SU-DHL-6 (cell line): Measurements from ENCODE around the gene CD8B.

ENCODE experiments used
- H2AFZ ChIP-seq: fragments of 200-600 bp; sonication (generic); 2 replicates; pipeline ENCODE4 v1.6.1; 2014; ENCODE audit warnings: low read depth, mild to moderate bottlenecking, moderate library complexity, mixed read lengths, antibody characterized with exemption, low read length; ENCODE audit not compliant: severe bottlenecking
- H3F3A ChIP-seq: fragments of 200-600 bp; shearing (Covaris generic); 2 replicates; pipeline ENCODE4 v1.6.0; 2016; ENCODE audit warnings: antibody characterized with exemption, mild to moderate bottlenecking; ENCODE audit not compliant: insufficient read depth
- H3K27ac ChIP-seq: fragments of 200-600 bp; sonication (generic); 2 replicates; pipeline ENCODE4 v1.5.1; 2016; ENCODE audit warnings: low read depth, mild to moderate bottlenecking, low read length, moderate library complexity, mixed read lengths
- H3K27me3 ChIP-seq: fragments of 200-600 bp; sonication (generic), shearing (Covaris generic); 2 replicates; pipeline ENCODE4 v1.6.0; 2014; ENCODE audit warnings: mild to moderate bottlenecking, low read length
- H3K36me3 ChIP-seq: fragments of 200-600 bp; sonication (generic); 2 replicates; pipeline ENCODE4 v1.6.1; 2014; ENCODE audit warnings: mild to moderate bottlenecking, low read length, mixed read lengths
- H3K4me2 ChIP-seq: fragments of 300-600, 200-600 bp; shearing (Covaris generic), sonication (generic); 2 replicates; pipeline ENCODE4 v1.6.0; 2014; ENCODE audit warnings: low read length, low read depth, mild to moderate bottlenecking; ENCODE audit not compliant: poor library complexity, severe bottlenecking
- H3K4me3 ChIP-seq: fragments of 200-600 bp; sonication (generic); 2 replicates; pipeline ENCODE4 v1.5.1; 2014; ENCODE audit warnings: antibody characterized with exemption, low read length, mild to moderate bottlenecking, mixed read lengths; ENCODE audit not compliant: insufficient read depth, poor library complexity, severe bottlenecking
- H3K79me2 ChIP-seq: fragments of 200-600 bp; sonication (generic); 2 replicates; pipeline ENCODE4 v1.6.1; 2014; ENCODE audit warnings: mild to moderate bottlenecking, low read length, moderate library complexity; ENCODE audit not compliant: insufficient read depth
- H3K9ac ChIP-seq: fragments of 200-600 bp; sonication (generic); 2 replicates; pipeline ENCODE4 v1.7.0; 2014; ENCODE audit warnings: mild to moderate bottlenecking, low read length
- H3K9me2 ChIP-seq: fragments of 200-600 bp; sonication (generic); replicated peaks from 2 replicates; pipeline ENCODE4 v1.6.1; 2014; ENCODE audit warnings: low read length; ENCODE audit not compliant: insufficient read depth
- H3K9me3 ChIP-seq: fragments of 200-600 bp; sonication (generic); 2 replicates; pipeline ENCODE4 v1.6.1; 2014; ENCODE audit warnings: low read length, mixed read lengths; ENCODE audit not compliant: insufficient read depth
- H4K20me1 ChIP-seq: fragments of 200-600 bp; sonication (generic); 2 replicates; pipeline ENCODE4 v1.6.1; 2014; ENCODE audit warnings: low read depth, mild to moderate bottlenecking, antibody characterized with exemption, low read length, moderate library complexity, mixed read lengths
- CTCF ChIP-seq: fragments of 200-600 bp; sonication (generic); IDR thresholded peaks from one replicate; pipeline ENCODE4 v1.5.1; 2017; ENCODE audit warnings: antibody characterized with exemption, mild to moderate bottlenecking, low read length, moderate library complexity; ENCODE audit not compliant: insufficient read depth, poor library complexity, severe bottlenecking
- EZH2phosphoT487 ChIP-seq: fragments of 200-600 bp; sonication (generic), shearing (Covaris generic); conservative IDR thresholded peaks from 2 replicates; pipeline ENCODE4 v1.6.1; 2018; ENCODE audit warnings: mild to moderate bottlenecking, antibody characterized with exemption, low read length, moderate library complexity, mixed read lengths

Gene CD8B

GRCh38 chr2:86790676-86791572 is 70.8 kb downstream of the CD8B start, which contains the start of gene CD8A:
Gene CD8A, minus strand, starts transcription at chr2:86790913. Its CDS starts 88 bp downstream, at chr2:86790825.
- Histone ChIP-seq H3K27ac (no peak within 1 kb of the TSS), H3K4me2 (no peak within 1 kb of the TSS), H3K27me3 (no peaks in the 10 kb centered on the region), H3K36me3 (no peaks in the 10 kb centered on the region), H3K4me3 (no peak within 1 kb of the TSS), H2AFZ (no peak within 1 kb of the TSS), H3K9me2 (no peaks in the 10 kb centered on the region), H3K9ac (no peak within 1 kb of the TSS), H3F3A (no peaks in the 10 kb centered on the region), H4K20me1 (no peaks in the 10 kb centered on the region), H3K9me3 (peaks cover 6% of the 10 kb centered on the region; the same call in 1 of the 2 replicates), H3K79me2 (no peaks in the 10 kb centered on the region)
- no peak for TF ChIP-seq EZH2phosphoT487
- no peak for TF ChIP-seq CTCF

- Histone ChIP-seq H3K9me2 (no peaks in the 10 kb centered on the region), H3K27ac (no peak overlapping the region), H3K4me2 (no peak overlapping the region), H3K9ac (no peak overlapping the region), H3F3A (no peaks in the 10 kb centered on the region), H3K9me3 (no peaks in the 10 kb centered on the region), H3K27me3 (no peaks in the 10 kb centered on the region), H4K20me1 (no peaks in the 10 kb centered on the region), H2AFZ (no peak overlapping the region), H3K4me3 (no peak overlapping the region), H3K36me3 (no peaks in the 10 kb centered on the region), H3K79me2 (no peaks in the 10 kb centered on the region)
- TF ChIP-seq CTCF (no peak), EZH2phosphoT487 (no peak)
Measured at GRCh38 chr2:86790134-86790675, 71.5 kb downstream of the CD8B start.

GRCh38 chr2:86789687-86790133 is 72.0 kb downstream of the CD8B start:
- no peaks in the 10 kb centered on the region for H3K9me3 ChIP-seq
- H3K4me3 ChIP-seq: no peak overlapping the region
- no peak overlapping the region for H3K27ac ChIP-seq
- H3K27me3 ChIP-seq: no peaks in the 10 kb centered on the region
- H3K4me2 ChIP-seq: no peak overlapping the region
- H3F3A ChIP-seq: no peaks in the 10 kb centered on the region
- no peak overlapping the region for H2AFZ ChIP-seq
- no peaks in the 10 kb centered on the region for H3K79me2 ChIP-seq
- H3K9me2 ChIP-seq: no peaks in the 10 kb centered on the region
- H3K9ac ChIP-seq: no peak overlapping the region
- H4K20me1 ChIP-seq: no peaks in the 10 kb centered on the region
- TF ChIP-seq EZH2phosphoT487 (no peak), CTCF (no peak)
- H3K36me3 ChIP-seq: no peaks in the 10 kb centered on the region
